ENCODE measurements around the gene NNAT.

The NNAT gene

GRCh38 chr20:37566590-37567330 lies 45.7 kb downstream of the NNAT start:
- DNase-seq (ENCODE audit: low spot score): no peak

- no peak for DNase-seq (ENCODE audit: low spot score)
These were observed 46.2 kb downstream of the NNAT start for GRCh38 chr20:37567331-37567665.

GRCh38 chr20:37567671-37568588 lies 46.9 kb downstream of the NNAT start:
- no peak for DNase-seq (ENCODE audit: low spot score)

GRCh38 chr20:37570419-37570818 lies 49.4 kb downstream of the NNAT start:
- no peak for DNase-seq (ENCODE audit: low spot score)

- no peak for DNase-seq (ENCODE audit: low spot score)
These were observed 50.0 kb downstream of the NNAT start for GRCh38 chr20:37571033-37571432.
